Endothelial cell of umbilical vein (primary cell): ENCODE measurements around the gene NXPH4. TPM values are rescaled to one million over a fixed set of nuclear protein-coding genes. Genes with fewer than 3 reads are reported as not detected.
A peak's percentile ranks its signal among the peaks of the same experiment; 100 is the strongest.

ENCODE experiments used
- BruUV-seq: library from RNA; stranded (reverse); fragments of 400-500 nt; replicated peaks from 2 replicates; lab custom pipeline; 2021; lab: Mats Ljungman, UMichigan
- CTCF ChIA-PET: fragments of 300-600, 350-600 bp; sonication (Branson Sonifier 250); formaldehyde crosslinking; loops from one replicate; lab custom pipeline; 2021; ENCODE audit warnings: antibody characterized with exemption, inconsistent platforms; lab: Charles Lee
- POLR2A ChIA-PET: fragments of 300-600, 350-600 bp; sonication (Branson Sonifier 250); formaldehyde crosslinking; loops from one replicate; lab custom pipeline; 2021; ENCODE audit warnings: antibody characterized with exemption, inconsistent platforms; lab: Charles Lee
- DNase-seq: peaks from one replicate; pipeline ENCODE4 v3.0.0-alpha.2; 2011; ENCODE audit warnings: low read depth, low spot score
- FAIRE-seq: peaks from 2 replicates; lab custom pipeline; 2011; peaks lifted over from hg19 to GRCh38; lab: Jason Lieb, UNC
- H2AFZ ChIP-seq: 2 replicates; pipeline ENCODE4 v1.6.0; 2012; ENCODE audit warnings: low read depth, low read length, control low read depth, inconsistent platforms
- H3K27ac ChIP-seq: 2 replicates; pipeline ENCODE4 v1.5.1; 2011; ENCODE audit warnings: low read depth, mild to moderate bottlenecking, control low read depth, low read length, moderate library complexity; ENCODE audit not compliant: insufficient read depth
- H3K27me3 ChIP-seq, 2 experiments: 2 replicates each; pipeline versions ENCODE4 v1.6.0 to v1.6.1; 2011; ENCODE audit warnings: low read length in 2 of 2, mixed read lengths in 1 of 2; ENCODE audit not compliant: control insufficient read depth in 2 of 2, insufficient read depth in 2 of 2
- H3K36me3 ChIP-seq, 2 experiments: 2 replicates in 1 of 2; 3 replicates in 1 of 2; pipeline ENCODE4 v1.5.1; 2011; ENCODE audit warnings: low read length in 2 of 2, mild to moderate bottlenecking in 1 of 2, moderate library complexity in 1 of 2; ENCODE audit not compliant: control insufficient read depth in 2 of 2, insufficient read depth in 2 of 2; ENCODE audit errors: extremely low read depth in 1 of 2
- H3K4me1 ChIP-seq: 3 replicates; pipeline ENCODE4 v1.5.1; 2011; ENCODE audit warnings: mild to moderate bottlenecking, low read length; ENCODE audit not compliant: control insufficient read depth, insufficient read depth; ENCODE audit errors: extremely low read depth
- H3K4me2 ChIP-seq: 2 replicates; pipeline ENCODE4 v1.6.1; 2011; ENCODE audit warnings: low read length, control low read depth, mixed read lengths; ENCODE audit not compliant: insufficient read depth
- H3K4me3 ChIP-seq, 3 experiments: fragments of 200-600 bp in 1 of 3; sonication (generic), shearing (Covaris generic) in 1 of 3; replicated peaks in 1 of 3; 2 replicates each; pipeline ENCODE4 v1.5.1; 2011 to 2016; ENCODE audit warnings: control low read depth in 3 of 3, low read length in 3 of 3, mild to moderate bottlenecking in 2 of 3, inconsistent platforms in 1 of 3, low read depth in 1 of 3, moderate library complexity in 1 of 3; ENCODE audit not compliant: insufficient read depth in 1 of 3
- H3K79me2 ChIP-seq: 2 replicates; pipeline ENCODE4 v1.6.0; 2012; ENCODE audit warnings: low read length, inconsistent platforms; ENCODE audit not compliant: control insufficient read depth, insufficient read depth
- H3K9ac ChIP-seq: replicated peaks from 2 replicates; pipeline ENCODE3; 2011; ENCODE audit warnings: low read length, control low read depth; ENCODE audit not compliant: insufficient read depth; ENCODE audit errors: extremely low read depth
- H3K9me1 ChIP-seq: replicated peaks from 3 replicates; pipeline ENCODE4 v1.6.0; 2011; ENCODE audit warnings: mild to moderate bottlenecking, low read length; ENCODE audit not compliant: control insufficient read depth, insufficient read depth; ENCODE audit errors: extremely low read depth
- H3K9me3 ChIP-seq: replicated peaks from 2 replicates; pipeline ENCODE4 v1.5.1; 2012; ENCODE audit warnings: low read length, inconsistent platforms; ENCODE audit not compliant: control insufficient read depth, insufficient read depth
- H4K20me1 ChIP-seq: replicated peaks from 2 replicates; pipeline ENCODE3; 2011; ENCODE audit warnings: mild to moderate bottlenecking, low read length; ENCODE audit not compliant: control insufficient read depth, insufficient read depth; ENCODE audit errors: extremely low read depth
- EZH2 ChIP-seq: IDR thresholded peaks from 2 replicates; pipeline ENCODE4 v1.6.1; 2012; ENCODE audit warnings: borderline replicate concordance, low read depth, mild to moderate bottlenecking, moderate library complexity, low read length, inconsistent platforms; ENCODE audit not compliant: severe bottlenecking
- GATA2 ChIP-seq: IDR thresholded peaks from 2 replicates; pipeline ENCODE4 v1.7.0; 2011; ENCODE audit warnings: low read depth, mild to moderate bottlenecking, moderate library complexity, mixed read lengths, low read length; ENCODE audit not compliant: insufficient read length, insufficient read depth
- JUN ChIP-seq: IDR thresholded peaks from 2 replicates; pipeline ENCODE4 v1.6.1; 2011; ENCODE audit warnings: borderline replicate concordance, low read depth; ENCODE audit not compliant: insufficient read length, insufficient read depth
- POLR2A ChIP-seq: IDR thresholded peaks from 2 replicates; pipeline ENCODE4 v1.6.1; 2012; ENCODE audit warnings: low read depth, mild to moderate bottlenecking, control low read depth, low read length
- POLR2AphosphoS5 ChIP-seq: IDR thresholded peaks from 2 replicates; pipeline ENCODE4 v1.6.1; 2012; ENCODE audit warnings: low read depth, mild to moderate bottlenecking, control low read depth, low read length, moderate library complexity; ENCODE audit not compliant: insufficient read depth
- dilution Hi-C: fragments of 300-500 bp; cut with MboI; formaldehyde crosslinking; loops from one replicate; pipeline ENCODE4 v1.15.0; 2019; ENCODE audit warnings: low sequenced_read_pairs; ENCODE audit not compliant: extremely low pct_ligation_motif_present
- intact Hi-C: fragments of 100-400 bp; cut with micrococcal nuclease; formaldehyde crosslinking; loops from one replicate; pipeline ENCODE4 v1.10.0; 2022
- polyA plus RNA-seq, 4 experiments: library from polyadenylated mRNA; depleted of rRNA in 3 of 4; stranded (reverse) in 3 of 4; unstranded in 1 of 4; fragments of >200 nt; gene quantifications; 2 replicates each; pipeline versions ENCODE4 v1.2.1 to v1.2.3, GENCODE V29; 2011 to 2012; ENCODE audit warnings: missing spikeins in 1 of 4
- total RNA-seq: library from RNA; stranded (reverse); gene quantifications from 2 replicates; pipeline ENCODE4 v1.2.3, GENCODE V29; 2021
- TF ChIP-seq, protein P1 (sequence below): IDR thresholded peaks from 2 replicates; pipeline ENCODE4 v1.6.1; 2011; ENCODE audit not compliant: insufficient read depth, insufficient read length
- TF ChIP-seq, protein P2 (sequence below), 2 donors: IDR thresholded peaks; 1 replicate in 1 of 2; 2 replicates in 1 of 2; pipeline ENCODE4 v1.5.1; 2011; ENCODE audit warnings: low read length in 2 of 2, mild to moderate bottlenecking in 2 of 2, moderate library complexity in 2 of 2, control low read depth in 1 of 2, inconsistent platforms in 1 of 2, low read depth in 1 of 2; ENCODE audit not compliant: insufficient read depth in 1 of 2; ENCODE audit errors: extremely low read depth in 1 of 2

The NXPH4 gene
- total and polyA plus RNA-seq, 2 donors (not counting 3 experiments of a cell fraction or from before 2014, with no cell fraction given): 0.07 TPM; not detected in 1

DNA sequence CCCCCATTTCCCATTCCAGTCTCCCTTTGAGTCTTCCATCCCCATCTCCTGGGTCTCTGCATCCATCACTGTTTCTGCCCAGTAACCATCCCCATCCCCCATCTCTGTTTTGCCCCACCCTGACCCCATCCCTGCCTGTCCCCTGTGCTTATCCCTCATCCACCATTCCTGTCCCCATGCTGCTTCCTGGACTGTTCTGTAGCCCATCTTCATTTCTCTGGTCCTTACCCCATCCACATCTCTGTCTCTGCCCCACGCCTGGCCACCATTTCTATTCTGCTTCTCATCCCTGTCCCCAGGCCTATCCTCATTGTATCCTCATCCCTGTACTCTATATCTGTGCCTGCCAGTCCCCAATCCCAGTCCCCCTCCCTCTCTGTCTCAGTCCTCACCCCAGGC, 4.2 kb downstream of the NXPH4 start:
- Histone ChIP-seq H3K9me3 (no peaks in the 10 kb centered on the region), H3K4me1 (no peaks in the 10 kb centered on the region), H4K20me1 (no peaks in the 10 kb centered on the region), H3K9ac (no peak overlapping the region), H3K36me3 (no peaks in the 10 kb centered on the region), H3K4me3 (no peak overlapping the region), H3K9me1 (no peaks in the 10 kb centered on the region), H3K4me2 (no peak overlapping the region), H3K79me2 (no peaks in the 10 kb centered on the region), H3K27me3 (peaks cover 83 to 88% of the 10 kb centered on the region in 2 experiments), H2AFZ (no peak overlapping the region), H3K27ac (no peak overlapping the region)
- intact Hi-C loops (no loop called here), dilution Hi-C loops (no loop called here)
- BruUV-seq: no TSS peak
- DNase-seq (no peak), FAIRE-seq (no peak)
- peak; percentile 24 for TF ChIP-seq EZH2
- TF ChIP-seq GATA2: no peak
- ChIA-PET POLR2A (no interaction called here), CTCF (no interaction called here)

DNA sequence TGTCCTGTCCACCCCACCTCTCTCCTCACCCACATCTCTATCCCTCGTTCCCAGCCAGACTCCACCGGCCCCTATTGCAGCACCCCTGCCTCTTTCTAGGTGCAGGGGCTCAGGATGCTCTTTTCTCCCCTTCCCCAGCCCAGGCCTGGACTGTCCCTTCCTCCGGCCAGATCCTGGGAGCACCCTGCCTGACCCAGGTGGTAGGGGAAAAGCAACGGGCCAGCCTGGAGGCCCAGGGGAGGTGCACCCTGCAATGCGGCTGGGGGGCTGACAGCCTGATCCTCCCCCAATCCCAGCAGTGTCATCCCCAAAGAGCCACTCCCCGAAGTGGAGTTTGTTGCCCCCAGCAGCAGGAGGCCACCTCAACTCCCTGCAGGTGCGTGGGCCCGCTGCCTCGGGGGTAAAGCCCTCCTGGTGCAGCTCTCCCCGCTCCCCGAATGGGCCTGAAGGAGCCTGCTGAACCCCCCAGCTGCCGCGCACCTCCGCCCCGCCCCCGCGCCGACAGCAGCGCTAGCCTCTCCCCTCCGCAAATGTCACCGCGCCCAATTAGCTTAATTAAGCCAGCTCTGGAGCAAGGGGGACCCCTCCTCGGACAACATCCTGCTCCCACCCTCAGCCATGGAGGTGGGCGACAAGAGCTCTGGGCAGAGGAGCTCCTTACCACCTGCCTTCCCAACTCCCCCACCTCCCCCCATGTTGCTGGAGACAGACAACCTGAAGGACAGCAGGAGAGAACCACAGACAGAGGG, 4.7 kb downstream of the NXPH4 start:
- intact Hi-C loops: no loop called here

More for the DNA sequence above, 4.7 kb downstream of the NXPH4 start:
- no peak overlapping the region for H2AFZ ChIP-seq
- FAIRE-seq (no peak), DNase-seq (no peak)
- H3K9me1 ChIP-seq: no peaks in the 10 kb centered on the region
- H3K27ac ChIP-seq: no peak overlapping the region
- TF ChIP-seq, protein P1, sequence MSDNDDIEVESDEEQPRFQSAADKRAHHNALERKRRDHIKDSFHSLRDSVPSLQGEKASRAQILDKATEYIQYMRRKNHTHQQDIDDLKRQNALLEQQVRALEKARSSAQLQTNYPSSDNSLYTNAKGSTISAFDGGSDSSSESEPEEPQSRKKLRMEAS: no peak
- TF ChIP-seq POLR2AphosphoS5 (no peak), JUN (no peak), POLR2A (no peak), GATA2 (no peak), EZH2 (peak; percentile 81)
- TF ChIP-seq, protein P2, sequence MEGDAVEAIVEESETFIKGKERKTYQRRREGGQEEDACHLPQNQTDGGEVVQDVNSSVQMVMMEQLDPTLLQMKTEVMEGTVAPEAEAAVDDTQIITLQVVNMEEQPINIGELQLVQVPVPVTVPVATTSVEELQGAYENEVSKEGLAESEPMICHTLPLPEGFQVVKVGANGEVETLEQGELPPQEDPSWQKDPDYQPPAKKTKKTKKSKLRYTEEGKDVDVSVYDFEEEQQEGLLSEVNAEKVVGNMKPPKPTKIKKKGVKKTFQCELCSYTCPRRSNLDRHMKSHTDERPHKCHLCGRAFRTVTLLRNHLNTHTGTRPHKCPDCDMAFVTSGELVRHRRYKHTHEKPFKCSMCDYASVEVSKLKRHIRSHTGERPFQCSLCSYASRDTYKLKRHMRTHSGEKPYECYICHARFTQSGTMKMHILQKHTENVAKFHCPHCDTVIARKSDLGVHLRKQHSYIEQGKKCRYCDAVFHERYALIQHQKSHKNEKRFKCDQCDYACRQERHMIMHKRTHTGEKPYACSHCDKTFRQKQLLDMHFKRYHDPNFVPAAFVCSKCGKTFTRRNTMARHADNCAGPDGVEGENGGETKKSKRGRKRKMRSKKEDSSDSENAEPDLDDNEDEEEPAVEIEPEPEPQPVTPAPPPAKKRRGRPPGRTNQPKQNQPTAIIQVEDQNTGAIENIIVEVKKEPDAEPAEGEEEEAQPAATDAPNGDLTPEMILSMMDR (IDR thresholded peaks at IDR 0.05; ENCODE audit: extremely low read depth in 1 of 2, insufficient read depth in 1 of 2, low read depth in 1 of 2, low read length in 2 of 2): no peak
- CTCF ChIA-PET: interaction anchor here (0.8 to 0.9 kb wide), 2 partner anchors 8 to 21 kb away, joined by 3 to 6 read pairs; no protein-coding TSS in a partner anchor
- no peak overlapping the region for H3K4me3 ChIP-seq
- H3K9ac ChIP-seq: no peak overlapping the region
- no TSS peak for BruUV-seq
- no peak overlapping the region for H3K4me2 ChIP-seq
- H3K36me3 ChIP-seq: no peaks in the 10 kb centered on the region
- dilution Hi-C loops: no loop called here
- H3K4me1 ChIP-seq: no peaks in the 10 kb centered on the region
- H4K20me1 ChIP-seq: no peaks in the 10 kb centered on the region
- peaks cover 83 to 86% of the 10 kb centered on the region in 2 experiments for H3K27me3 ChIP-seq
- no peaks in the 10 kb centered on the region for H3K9me3 ChIP-seq
- no peaks in the 10 kb centered on the region for H3K79me2 ChIP-seq
- POLR2A ChIA-PET: no interaction called here
